ES-I3 (cell line): ENCODE results near the gene EEF2K.
"Not testable (repeated sequence)": the region's sequence is repeated elsewhere in the genome, so short reads cannot be mapped to it uniquely, and the experiment has no call there.

Experiments used
- H3K36me3 ChIP-seq: 2 replicates; pipeline ENCODE4 v1.6.1; 2013; ENCODE audit warnings: mild to moderate bottlenecking, low read length, control low read depth, moderate library complexity; ENCODE audit not compliant: insufficient read depth
- H3K4me1 ChIP-seq: 2 replicates; pipeline ENCODE4 v1.6.1; 2013; ENCODE audit warnings: mild to moderate bottlenecking, control low read depth, low read length; ENCODE audit not compliant: insufficient read depth
- H3K9ac ChIP-seq: 2 replicates; pipeline ENCODE4 v1.6.1; 2013; ENCODE audit warnings: low read depth, mild to moderate bottlenecking, low read length, moderate library complexity
- H3K9me3 ChIP-seq: 2 replicates; pipeline ENCODE4 v1.6.1; 2013; ENCODE audit warnings: mild to moderate bottlenecking, low read length, moderate library complexity; ENCODE audit not compliant: control insufficient read depth, insufficient read depth

The EEF2K gene

DNA sequence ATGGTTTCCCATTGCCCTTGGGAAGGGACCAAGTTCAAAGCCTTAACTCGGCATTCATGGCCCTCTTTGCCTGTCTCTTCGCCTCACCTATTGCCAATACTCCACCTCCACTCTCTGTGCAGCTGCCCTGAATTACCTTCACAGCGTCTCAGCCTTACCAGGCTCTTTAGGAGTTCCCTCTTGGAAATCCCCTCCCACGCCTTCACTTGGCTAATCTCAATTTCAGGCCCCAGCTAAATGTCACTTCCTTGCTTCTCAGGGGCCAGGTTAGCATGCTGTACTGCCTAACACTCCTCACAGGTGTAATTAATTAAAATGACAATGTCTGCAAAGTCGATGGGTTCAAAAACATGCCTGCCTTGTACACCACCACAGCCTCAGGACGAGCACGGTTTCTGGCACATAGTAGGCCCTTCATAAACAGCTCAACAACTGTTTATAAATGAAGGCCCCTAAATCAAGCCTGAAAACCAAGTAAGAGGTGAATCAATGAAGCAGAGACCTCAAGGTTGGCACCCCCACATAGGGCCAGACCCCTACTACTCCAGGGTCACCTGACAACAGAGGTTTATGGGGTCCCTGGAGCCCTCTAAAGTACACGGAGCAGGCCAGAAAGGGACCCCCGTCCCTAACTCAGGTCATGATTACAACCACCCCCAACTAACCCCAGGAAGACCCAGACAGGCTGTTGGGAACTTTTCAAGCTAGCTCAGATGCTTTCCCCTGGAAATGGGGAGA lies 11.2 kb upstream of the EEF2K start:
- Histone ChIP-seq H3K9ac (no peak overlapping the region), H3K36me3 (no peaks in the 10 kb centered on the region), H3K9me3 (no peaks in the 10 kb centered on the region), H3K4me1 (peaks cover 19% of the 10 kb centered on the region)

DNA sequence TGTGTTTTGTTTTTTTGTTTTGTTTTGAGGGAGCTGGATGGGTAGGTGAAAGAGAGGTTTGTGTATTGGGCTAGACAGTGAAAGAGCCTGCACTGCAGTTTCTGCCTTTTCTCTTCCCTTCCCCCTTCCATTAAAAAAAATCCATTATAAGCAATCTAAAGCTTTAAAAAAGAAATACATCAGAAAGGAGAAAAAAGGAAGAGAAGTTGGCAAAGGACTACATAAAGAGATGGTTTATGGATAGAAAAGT lies 10.7 kb upstream of the EEF2K start:
- H3K36me3 ChIP-seq, result no peaks in the 10 kb centered on the region
- H3K4me1 ChIP-seq, result peaks cover 19% of the 10 kb centered on the region
- no peak overlapping the region for H3K9ac ChIP-seq
- H3K9me3 ChIP-seq, result no peaks in the 10 kb centered on the region

DNA sequence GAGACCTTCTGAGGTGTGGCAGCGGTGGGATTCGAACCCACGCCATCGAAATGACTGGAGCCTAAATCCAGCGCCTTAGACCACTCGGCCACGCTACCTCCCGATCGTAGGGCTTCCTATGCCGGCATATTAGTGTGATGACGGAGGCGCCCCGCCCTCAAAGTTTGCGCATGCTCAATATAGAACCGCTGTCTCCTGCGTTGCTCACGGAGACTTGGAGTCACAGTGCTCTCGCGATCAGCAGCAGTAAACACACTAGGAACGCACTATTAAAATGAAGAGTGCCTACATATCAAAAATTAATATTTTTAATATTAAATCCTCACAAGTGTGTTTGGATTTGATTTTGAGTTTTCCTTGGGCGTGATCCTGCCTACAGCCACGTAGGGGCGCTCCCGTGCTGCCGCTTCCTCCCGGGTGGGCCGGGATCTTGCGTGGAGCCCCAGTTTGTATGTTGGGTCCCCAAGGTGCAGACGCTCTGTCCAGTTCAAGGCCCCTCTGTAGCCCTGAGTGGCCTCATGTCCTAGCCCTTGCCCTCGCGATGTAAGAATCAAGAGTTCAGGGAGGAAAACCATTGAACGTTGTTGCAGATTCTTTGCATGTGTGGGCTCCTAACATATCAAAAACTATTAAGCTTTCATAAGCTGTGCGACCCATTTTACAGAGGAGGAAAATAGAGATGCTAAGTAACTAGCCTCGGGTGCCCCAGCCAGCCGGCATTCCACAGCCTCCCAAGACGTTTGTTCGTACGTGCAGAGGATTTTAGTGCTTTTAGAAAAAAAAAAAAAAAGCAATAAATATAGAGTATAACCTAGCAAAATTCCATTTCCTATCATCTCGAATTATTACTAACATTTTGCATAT lies 10.2 kb upstream of the EEF2K start:
- Histone ChIP-seq H3K4me1 (peaks cover 19% of the 10 kb centered on the region), H3K9ac (peak overlapping the region; percentile 71), H3K9me3 (no peaks in the 10 kb centered on the region), H3K36me3 (no peaks in the 10 kb centered on the region)

DNA sequence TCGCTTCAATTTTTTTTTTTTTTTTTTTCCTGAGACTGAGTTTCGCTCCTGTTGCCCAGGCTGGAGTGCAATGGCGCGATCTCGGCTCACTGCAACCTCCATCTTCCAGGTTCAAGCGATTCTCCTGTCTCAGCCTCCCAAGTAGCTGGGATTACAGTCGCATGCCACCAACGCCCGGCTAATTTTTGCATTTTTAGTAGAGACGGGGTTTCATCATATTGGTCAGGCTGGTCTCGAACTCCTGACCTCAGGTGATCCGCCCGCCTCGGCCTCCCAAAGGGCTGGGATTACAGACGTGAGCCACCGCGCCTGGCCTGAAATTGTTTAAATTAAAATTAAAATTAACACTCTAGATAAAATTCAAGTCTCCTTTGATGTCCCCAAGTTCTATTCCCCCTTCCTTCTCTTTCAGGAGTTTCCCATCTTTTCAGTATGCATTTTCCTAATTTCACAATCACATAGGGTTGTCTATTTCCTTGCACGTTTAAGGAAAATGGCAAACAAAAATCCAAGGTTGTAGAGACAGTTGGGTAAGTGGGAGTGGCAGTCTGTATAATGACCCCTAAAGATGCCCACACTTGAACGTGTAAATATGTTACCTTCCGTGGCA lies 9.4 kb upstream of the EEF2K start:
- Histone ChIP-seq H3K9ac (peak overlapping the region; percentile 71; the same call in 1 of the 2 replicates), H3K4me1 (peaks cover 19% of the 10 kb centered on the region)
- H3K36me3 ChIP-seq, H3K9me3 ChIP-seq: not testable (repeated sequence)

DNA sequence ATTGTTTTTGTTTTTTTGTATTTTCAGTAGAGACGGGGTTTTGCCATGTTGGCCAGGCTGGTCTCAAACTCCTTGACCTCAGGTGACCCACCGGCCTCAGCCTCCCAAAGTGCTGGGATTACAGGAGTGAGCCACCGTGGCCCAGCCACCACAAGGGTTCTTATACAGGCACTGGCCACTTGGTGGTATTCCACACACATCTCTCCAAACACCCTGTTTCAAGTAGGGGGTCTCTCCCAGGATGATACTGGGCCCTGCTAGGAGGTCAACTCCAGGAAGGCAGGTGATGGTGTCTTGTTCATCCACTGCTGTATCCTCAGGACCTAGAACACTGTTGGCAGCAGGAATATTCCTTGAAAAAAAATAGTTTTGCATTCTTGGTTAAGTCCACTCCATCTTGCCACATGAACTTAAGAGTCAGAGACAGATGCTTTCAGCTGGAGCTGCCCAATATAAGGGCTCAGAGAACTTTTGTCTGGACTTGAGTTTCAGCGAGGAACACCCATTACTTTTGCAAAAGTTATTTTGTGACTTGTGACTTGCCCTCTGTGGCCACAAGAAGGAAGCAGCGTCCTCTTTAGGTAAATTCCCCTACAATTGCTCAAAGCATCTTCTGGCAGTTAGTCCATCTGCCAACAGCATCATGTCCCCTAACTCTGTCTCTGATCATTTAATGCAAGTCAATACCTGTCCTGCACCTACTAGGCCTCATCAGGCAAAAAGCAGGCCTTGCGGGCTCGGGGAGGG lies 7.4 kb upstream of the EEF2K start:
- H3K9ac ChIP-seq, result no peak overlapping the region
- H3K4me1 ChIP-seq, result peaks cover 15% of the 10 kb centered on the region
- no peaks in the 10 kb centered on the region for H3K36me3 ChIP-seq
- no peaks in the 10 kb centered on the region for H3K9me3 ChIP-seq

DNA sequence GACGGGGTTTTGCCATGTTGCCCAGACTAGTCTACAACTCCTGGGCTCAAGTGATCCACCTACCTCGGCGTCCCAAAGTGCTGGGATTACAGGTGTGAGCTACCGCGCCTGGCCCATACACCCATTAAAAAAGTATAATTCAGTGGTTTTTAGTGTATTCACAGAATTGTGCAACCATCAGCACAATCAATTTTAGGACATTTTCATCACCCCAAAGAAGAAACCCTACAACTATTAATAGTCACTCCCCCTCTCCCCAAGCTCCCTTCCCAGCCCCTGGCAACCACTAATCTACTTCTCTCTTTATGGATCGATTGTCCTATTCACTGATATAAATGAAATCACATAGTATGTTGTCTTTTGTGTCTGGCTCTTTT lies 3.8 kb upstream of the EEF2K start:
- Histone ChIP-seq H3K36me3 (no peaks in the 10 kb centered on the region), H3K9ac (no peak overlapping the region), H3K4me1 (peaks cover 12% of the 10 kb centered on the region; the same call in 1 of the 2 replicates), H3K9me3 (no peaks in the 10 kb centered on the region)

DNA sequence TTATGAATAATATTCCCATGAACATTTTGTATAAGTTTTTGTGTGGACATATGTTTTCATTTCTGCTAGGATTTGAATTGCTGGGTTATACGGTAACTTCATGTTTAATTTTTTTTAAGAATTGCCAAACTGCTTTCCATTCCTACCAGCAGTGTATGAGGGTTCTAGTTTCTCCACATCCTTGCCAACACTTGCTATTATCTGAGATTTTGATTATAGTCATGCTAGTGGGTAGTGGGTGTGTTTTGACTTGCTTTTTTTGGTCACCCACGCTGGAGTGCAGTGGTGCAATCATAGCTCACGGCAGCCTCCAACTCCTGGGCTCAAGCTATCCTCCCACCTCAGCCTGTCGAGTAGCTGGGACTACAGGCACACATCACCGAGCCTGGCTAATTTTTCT lies 3.0 kb upstream of the EEF2K start:
- Histone ChIP-seq H3K4me1 (peaks cover 19% of the 10 kb centered on the region; the same call in 1 of the 2 replicates), H3K9me3 (no peaks in the 10 kb centered on the region), H3K9ac (no peak overlapping the region), H3K36me3 (no peaks in the 10 kb centered on the region)

DNA sequence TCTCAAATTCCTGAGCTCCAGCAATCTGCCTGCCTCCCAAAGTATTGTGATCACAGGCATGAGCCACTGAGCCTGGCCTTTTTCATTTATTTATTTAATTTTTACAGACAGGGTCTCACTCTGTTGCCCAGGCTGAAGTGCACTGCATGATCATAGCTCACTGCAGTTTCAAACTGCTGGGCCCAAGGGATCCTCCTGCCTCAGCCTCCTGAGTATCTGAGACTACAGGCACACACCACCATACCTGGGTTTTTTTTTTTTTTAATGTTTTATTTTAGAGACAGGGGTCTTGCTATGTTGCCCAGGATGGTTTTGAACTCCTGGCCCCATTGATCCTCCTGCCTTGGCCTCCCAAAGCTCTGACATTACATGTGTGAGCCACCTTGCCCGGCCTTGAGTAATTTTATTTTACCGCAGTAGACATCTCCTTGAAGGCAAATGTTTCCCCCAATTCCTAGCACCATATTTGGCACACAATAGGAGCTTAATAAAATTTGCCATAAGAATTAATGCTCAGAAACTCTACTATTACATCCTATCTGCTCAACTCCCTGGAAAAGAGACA lies 1.9 kb upstream of the EEF2K start:
- H3K4me1 ChIP-seq, result peaks cover 15% of the 10 kb centered on the region; the same call in 1 of the 2 replicates
- no peaks in the 10 kb centered on the region for H3K36me3 ChIP-seq
- H3K9me3 ChIP-seq, result no peaks in the 10 kb centered on the region
- no peak overlapping the region for H3K9ac ChIP-seq

DNA sequence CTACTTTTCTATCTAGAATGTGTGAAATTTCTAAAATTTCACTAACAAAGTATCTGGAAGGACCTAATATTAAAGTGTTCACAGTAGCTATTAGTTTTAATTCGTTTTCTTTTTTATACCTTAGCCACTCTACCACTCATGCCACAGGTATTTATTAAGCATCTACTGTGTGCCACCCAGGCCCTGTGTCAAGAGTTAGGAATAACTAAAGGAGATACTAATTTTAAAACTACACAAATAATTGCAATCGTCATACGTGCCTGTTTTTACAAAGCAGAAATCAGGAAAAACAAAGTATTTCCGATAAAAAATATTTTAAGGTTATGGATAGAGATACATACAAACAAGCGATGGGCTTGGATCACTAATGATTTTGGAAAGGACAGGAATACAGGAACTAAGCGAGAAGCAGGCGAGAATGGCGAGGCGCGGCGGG lies 483 bp upstream of the EEF2K start:
- peak overlapping the region; percentile 35; the same call in 1 of the 2 replicates for H3K9ac ChIP-seq
- H3K9me3 ChIP-seq, result no peaks in the 10 kb centered on the region
- H3K36me3 ChIP-seq, result no peaks in the 10 kb centered on the region
- peaks cover 10% of the 10 kb centered on the region; the same call in 1 of the 2 replicates for H3K4me1 ChIP-seq

DNA sequence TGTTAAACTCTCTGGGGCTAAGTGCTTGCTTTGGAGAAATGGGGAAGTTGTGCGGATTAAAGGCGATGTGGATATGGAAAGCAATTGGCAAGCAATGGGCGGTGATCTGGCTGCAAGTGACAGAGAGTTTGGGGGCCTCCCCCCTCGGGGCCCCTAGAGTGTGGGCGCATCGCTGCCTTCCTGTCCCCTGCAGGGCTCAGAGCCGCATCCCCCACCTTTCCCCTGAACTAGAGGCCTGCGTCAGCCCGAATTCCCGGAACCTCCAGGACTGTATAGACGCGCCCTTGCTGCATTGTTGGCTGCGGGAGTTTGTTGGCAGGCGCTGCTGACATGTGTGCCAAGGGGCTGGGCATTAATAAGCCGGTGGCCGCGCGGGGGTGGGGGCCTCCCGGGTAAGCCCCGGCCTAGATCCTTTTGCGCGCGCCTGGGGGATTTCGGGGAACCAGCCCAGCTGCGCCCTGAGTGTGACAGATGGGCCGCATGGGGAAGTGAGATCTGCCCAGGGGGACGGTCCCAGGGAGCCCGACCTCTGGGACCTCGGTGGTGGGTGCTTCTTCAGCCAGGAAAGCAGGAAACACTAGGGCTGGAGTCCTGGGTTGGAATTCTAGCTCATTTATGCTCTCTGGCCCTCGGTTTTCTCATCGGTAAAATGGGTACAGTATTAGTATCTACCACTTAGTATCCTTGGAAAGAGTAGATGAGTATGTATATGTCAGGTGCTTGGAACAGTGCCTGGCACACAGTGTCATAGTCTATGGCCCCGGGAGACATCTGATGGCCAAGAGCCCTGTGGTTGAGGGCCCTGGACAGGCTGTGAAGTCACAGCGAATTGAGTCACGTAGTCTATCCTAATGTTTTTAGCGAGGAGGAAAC lies 1.0 kb downstream of the EEF2K start:
- peak overlapping the region; percentile 82 for H3K9ac ChIP-seq
- no peaks in the 10 kb centered on the region for H3K9me3 ChIP-seq
- peaks cover 10% of the 10 kb centered on the region; the same call in 1 of the 2 replicates for H3K4me1 ChIP-seq
- no peaks in the 10 kb centered on the region for H3K36me3 ChIP-seq

DNA sequence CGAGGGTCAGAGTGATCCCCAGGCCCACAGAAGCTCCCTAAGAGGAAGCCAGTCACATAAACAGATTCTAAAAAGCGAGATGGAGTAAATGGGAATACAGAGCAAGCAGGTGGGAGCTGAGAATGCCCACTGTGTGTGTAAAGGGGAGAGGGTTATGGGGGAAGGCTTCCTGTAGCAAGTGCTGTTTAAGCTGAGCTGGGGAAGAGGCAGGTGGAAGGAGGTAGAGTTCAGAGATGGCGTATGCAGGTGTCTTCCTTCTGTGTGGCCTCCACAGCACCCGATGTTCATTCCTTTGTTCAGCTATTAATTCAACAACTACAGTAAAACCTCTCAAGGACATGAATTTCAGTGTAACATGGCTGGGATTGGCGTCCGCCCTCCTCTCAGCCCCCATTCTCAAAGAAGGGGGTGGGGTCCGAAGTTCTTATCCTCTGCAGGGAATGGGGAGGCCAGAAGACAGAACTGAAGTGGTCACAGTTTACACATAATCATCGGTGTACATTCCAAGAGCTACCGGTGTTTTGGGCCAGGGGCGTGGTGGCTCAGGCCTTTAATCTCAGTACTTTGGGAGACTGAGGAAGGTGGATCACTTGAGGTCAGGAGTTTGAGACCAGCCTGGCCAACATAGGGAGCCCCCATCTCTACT lies 1.8 kb downstream of the EEF2K start:
- Histone ChIP-seq H3K36me3 (no peaks in the 10 kb centered on the region), H3K9me3 (no peaks in the 10 kb centered on the region), H3K9ac (peak overlapping the region; percentile 82; the same call in 1 of the 2 replicates), H3K4me1 (peaks cover 10% of the 10 kb centered on the region; the same call in 1 of the 2 replicates)

DNA sequence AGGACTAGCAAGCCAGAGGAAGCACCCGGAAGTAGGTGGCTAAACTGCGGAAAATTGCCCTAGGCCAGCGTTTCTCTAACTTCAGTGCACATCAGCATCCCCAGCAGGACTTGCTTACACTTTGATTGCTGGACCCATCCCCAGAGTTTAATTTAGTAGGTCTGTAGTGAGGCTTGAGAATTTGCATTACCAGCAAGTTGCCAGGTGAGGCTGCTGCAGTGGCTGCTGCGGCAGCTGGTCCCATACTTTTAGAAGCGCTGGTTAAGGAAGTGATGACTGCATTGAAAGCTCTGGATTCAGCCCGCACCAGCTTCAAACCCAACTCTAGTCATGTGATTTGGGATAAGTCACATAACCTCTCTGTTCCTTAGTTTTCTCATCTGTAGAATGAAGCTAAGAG lies 4.2 kb downstream of the EEF2K start:
- no peaks in the 10 kb centered on the region for H3K36me3 ChIP-seq
- no peaks in the 10 kb centered on the region for H3K9me3 ChIP-seq
- H3K4me1 ChIP-seq, result peaks cover 7% of the 10 kb centered on the region; the same call in 1 of the 2 replicates
- no peak overlapping the region for H3K9ac ChIP-seq

DNA sequence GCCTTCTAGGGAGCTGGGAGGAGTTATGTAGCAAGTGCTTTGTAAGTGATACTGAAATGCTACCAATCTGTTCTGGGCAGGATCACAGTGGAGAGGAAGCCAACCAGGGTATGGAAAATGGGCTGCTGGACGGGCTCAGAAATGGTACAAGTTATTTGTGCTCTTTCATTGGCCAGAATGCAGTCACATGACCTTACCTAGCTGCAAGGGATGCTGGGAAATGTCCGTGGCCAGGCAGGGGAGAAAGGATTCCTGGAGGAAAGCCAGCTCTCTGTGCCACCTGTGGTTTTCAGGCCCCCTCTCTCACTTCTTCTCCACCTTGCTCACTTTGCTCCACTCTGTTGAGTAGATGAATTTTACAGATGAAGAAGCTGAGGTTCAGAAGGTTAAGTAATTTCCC lies 4.8 kb downstream of the EEF2K start:
- Histone ChIP-seq H3K9ac (no peak overlapping the region), H3K9me3 (no peaks in the 10 kb centered on the region), H3K36me3 (no peaks in the 10 kb centered on the region), H3K4me1 (peaks cover 7% of the 10 kb centered on the region; the same call in 1 of the 2 replicates)
